Heart left ventricle (tissue), 16 donors: ENCODE results near the gene IL37. TPM values are rescaled to one million over a fixed set of nuclear protein-coding genes. Genes with fewer than 3 reads are reported as not detected.

Experiments used
- ATAC-seq, 4 donors: fragments of 200-7000 bp; cut with Tn5 transposase; one replicate each; pipeline ENCODE4 v1.9.1; 2020 to 2022; ENCODE audit warnings: moderate library complexity in 4 of 4, mild to moderate bottlenecking in 3 of 4, moderate number of reproducible peaks in 1 of 4
- DNase-seq, 5 donors: peaks; one replicate each; pipeline ENCODE4 v3.0.0-alpha.2; 2020
- H3K27ac ChIP-seq, 12 donors: fragments of 200-600 bp; sonication (generic) in 4 of 12; one replicate each; pipeline versions ENCODE4 v1.5.0 to v1.8.0; 2016 to 2022; ENCODE audit warnings: mild to moderate bottlenecking in 2 of 12
- H3K27me3 ChIP-seq, 9 donors: fragments of 200-600 bp; sonication (generic) in 2 of 9; one replicate each; pipeline versions ENCODE4 v1.5.1 to v1.8.0; 2016 to 2022; ENCODE audit warnings: mild to moderate bottlenecking in 3 of 9
- H3K36me3 ChIP-seq, 9 donors: fragments of 200-600 bp; sonication (generic) in 2 of 9; one replicate each; pipeline versions ENCODE4 v1.5.0 to v1.8.0; 2018 to 2022; ENCODE audit warnings: mild to moderate bottlenecking in 2 of 9
- H3K4me1 ChIP-seq, 12 donors: fragments of 200-600 bp; sonication (generic) in 4 of 12; one replicate each; pipeline versions ENCODE4 v1.5.0 to v1.8.0; 2016 to 2022; ENCODE audit warnings: mild to moderate bottlenecking in 3 of 12
- H3K4me3 ChIP-seq, 12 donors: fragments of 200-600 bp; sonication (generic) in 4 of 12; one replicate each; pipeline versions ENCODE4 v1.5.0 to v1.8.0; 2017 to 2022; ENCODE audit warnings: mild to moderate bottlenecking in 9 of 12, moderate library complexity in 4 of 12
- H3K9me3 ChIP-seq, 12 donors: fragments of 200-600 bp; sonication (generic) in 4 of 12; one replicate each; pipeline versions ENCODE4 v1.5.0 to v1.8.0; 2016 to 2022; ENCODE audit warnings: mild to moderate bottlenecking in 1 of 12
- CTCF ChIP-seq, 12 donors: fragments of 200-600 bp; sonication (generic) in 4 of 12; IDR thresholded peaks; one replicate each; pipeline versions ENCODE4 v1.5.0 to v1.8.0; 2018 to 2022; ENCODE audit warnings: antibody characterized with exemption in 12 of 12, mild to moderate bottlenecking in 5 of 12
- POLR2A ChIP-seq, 2 donors: fragments of 450-650 bp; IDR thresholded peaks; one replicate each; pipeline ENCODE4 v1.6.1; 2017; ENCODE audit warnings: antibody characterized with exemption in 2 of 2, mild to moderate bottlenecking in 2 of 2, moderate library complexity in 2 of 2
- WGBS, 4 donors: extraction: QIAGEN DNeasy Blood & Tissue Kit in 2 of 4; methylation state at CpG; one replicate each; pipeline versions ENCODE4 v1.1.5 to v1.1.7; 2013 to 2018; 5-methylcytosine and 5-hydroxymethylcytosine counted together
- intact Hi-C, 10 donors: fragments of 100-400 bp; cut with DNase I; formaldehyde crosslinking; loops; one replicate each; pipeline versions ENCODE4 v1.11.1 to v1.14.2; 2022
- polyA plus RNA-seq, 2 donors: library from polyadenylated mRNA; stranded (reverse); fragments of 200-250 nt; gene quantifications; one replicate each; pipeline ENCODE4 v1.2.3, GENCODE V29; 2013
- total RNA-seq, 9 donors: library from RNA; depleted of rRNA in 2 of 9; stranded (reverse); fragments of >200 nt in 2 of 9; fragmentation: NEBNext Ultra II Directional in 3 of 9; extraction: Animal tissue kit (Norgen Biotek cat#: 25700) in 3 of 9; gene quantifications; one replicate each; pipeline versions ENCODE4 v1.1.0 to v1.2.4, GENCODE V29; 2016 to 2023
- donor health status: ischemic (EF 13 %, LVEDD 7.1; RV severe dilation, severe dysfunction).
- donor health status: healthy with polysubstance abuse.
- donor health status: DM: no; HTN: yes; CAD: no.
- donor health status: DM: no; HTN: no; CAD: no.
- donor health status: ischemic (EF 25% LVEDD 6.9; RV normal size, moderate dysfunction).
- donor health status: ischemic (EF 25% LVEDD 5.7; RV mildly dilated, moderate dysfunction).
- donor health status: healthy.
- donor health status: DM: yes; HTN: yes; CAD: no.
- donor health status: ischemic (EF 35%, LVEDD 5.7; RV mildly dilated, moderate dysfunction).
- donor health status: nonischemic (EF 11% LVEDD 7.7; RV severe dilation, severe dysfunction).
- donor health status: DM: yes; HTN: yes; CAD: no.
- donor health status: PGD.
- donor health status: ischemic (EF 29% LVEDD 5.4; RV normal size, mild dysfunction).
- donor health status: nonischemic (EF 23%, LVEDD 6.1; RV moderate dilation, normal function).

Gene IL37
- total and polyA plus RNA-seq, 11 donors = not detected

GRCh38 chr2:112880091-112880531 lies 30.9 kb upstream of the IL37 start:
- no peak for TF ChIP-seq POLR2A (IDR thresholded peaks at IDR 0.05)
- TF ChIP-seq CTCF (IDR thresholded peaks at IDR 0.05) = no peak

GRCh38 chr2:112880696-112881095 lies 30.3 kb upstream of the IL37 start:
- no peak overlapping the region for H3K4me3 ChIP-seq
- peaks cover 0 to 28% (median 0%) of the 10 kb centered on the region in 12 donors for H3K4me1 ChIP-seq
- DNase-seq (no peak), ATAC-seq (no peak)
- no peaks in the 10 kb centered on the region for H3K36me3 ChIP-seq
- peaks cover 0 to 15% (median 0%) of the 10 kb centered on the region in 9 donors for H3K27me3 ChIP-seq
- intact Hi-C loops = loop anchor here in 6 of 10 donors (5.0 to 10.0 kb wide), 3 partner anchors 126 to 133 kb away; no protein-coding TSS in a partner anchor
- TF ChIP-seq POLR2A (IDR thresholded peaks at IDR 0.05) (no peak), CTCF (IDR thresholded peaks at IDR 0.05) (no peak)
- 54 to 66% (median 58%) methylated on average over 7 of the region's 7 CpGs for WGBS, 4 donors
- H3K9me3 ChIP-seq = no peaks in the 10 kb centered on the region
- H3K27ac ChIP-seq = no peak overlapping the region

More at GRCh38 chr2:112880091-112880531, 30.9 kb upstream of the IL37 start:
- Histone ChIP-seq H3K9me3 (no peaks in the 10 kb centered on the region), H3K27ac (no peak overlapping the region), H3K27me3 (peaks cover 0 to 11% (median 0%) of the 10 kb centered on the region in 9 donors), H3K4me1 (peaks cover 0 to 28% (median 0%) of the 10 kb centered on the region in 12 donors), H3K4me3 (no peak overlapping the region), H3K36me3 (no peaks in the 10 kb centered on the region)
- ATAC-seq (no peak), DNase-seq (no peak)
- intact Hi-C loops = loop anchor here in 6 of 10 donors (5.0 to 10.0 kb wide), 3 partner anchors 125 to 133 kb away; no protein-coding TSS in a partner anchor
- 87 to 94% (median 91%) methylated on average over 5 of the region's 5 CpGs for WGBS, 4 donors

GRCh38 chr2:112881217-112881985 lies 29.6 kb upstream of the IL37 start:
- peak in 2 of 4 donors; percentile 41 to 48 for ATAC-seq

More at GRCh38 chr2:112881217-112881985, 29.6 kb upstream of the IL37 start:
- peak in 1 of 5 donors; percentile 41 for DNase-seq
- no peak overlapping the region for H3K27ac ChIP-seq
- H3K9me3 ChIP-seq = no peaks in the 10 kb centered on the region
- no peak overlapping the region for H3K4me3 ChIP-seq
- peaks cover 0 to 28% (median 0%) of the 10 kb centered on the region in 12 donors for H3K4me1 ChIP-seq
- no peaks in the 10 kb centered on the region for H3K36me3 ChIP-seq
- intact Hi-C loops = loop anchor here in 6 of 10 donors (5.0 to 10.0 kb wide), 3 partner anchors 127 to 134 kb away; no protein-coding TSS in a partner anchor
- WGBS, 4 donors = 83 to 89% (median 86%) methylated on average over 5 of the region's 5 CpGs
- no peak for TF ChIP-seq CTCF (IDR thresholded peaks at IDR 0.05)
- no peak for TF ChIP-seq POLR2A (IDR thresholded peaks at IDR 0.05)
- peaks cover 0 to 9% (median 0%) of the 10 kb centered on the region in 9 donors for H3K27me3 ChIP-seq
